Neutrophil (primary cell): ENCODE results near the gene KIF25.

Experiments
- H3K27ac ChIP-seq: fragments of 200-600 bp; sonication (generic); 2 replicates; pipeline ENCODE4 v1.5.1; 2016; ENCODE audit warnings: mild to moderate bottlenecking, moderate library complexity
- H3K27me3 ChIP-seq: fragments of 200-600 bp; sonication (generic); 2 replicates; pipeline ENCODE4 v1.6.0; 2016; ENCODE audit warnings: mild to moderate bottlenecking
- H3K36me3 ChIP-seq: fragments of 200-600 bp; sonication (generic); 2 replicates; pipeline ENCODE4 v1.5.1; 2017
- H3K4me1 ChIP-seq, 2 experiments: fragments of 200-600 bp in 1 of 2; sonication (generic) in 1 of 2; 1 replicate in 1 of 2; 2 replicates in 1 of 2; pipeline versions ENCODE4 v1.5.1 to v1.6.1; 2013 to 2016; ENCODE audit warnings: low read depth in 1 of 2, low read length in 1 of 2, mild to moderate bottlenecking in 1 of 2, moderate library complexity in 1 of 2; ENCODE audit not compliant: control insufficient read depth in 1 of 2, insufficient read depth in 1 of 2
- H3K4me3 ChIP-seq, 2 experiments: fragments of 200-600 bp in 1 of 2; sonication (generic) in 1 of 2; 1 replicate in 1 of 2; 2 replicates in 1 of 2; pipeline ENCODE4 v1.5.1; 2013 to 2016; ENCODE audit warnings: low read depth in 1 of 2, low read length in 1 of 2, mild to moderate bottlenecking in 1 of 2, moderate library complexity in 1 of 2
- H3K9me3 ChIP-seq: fragments of 200-600 bp; sonication (generic); 2 replicates; pipeline ENCODE4 v1.5.1; 2016
- TF ChIP-seq, protein P1 (sequence below): fragments of 200-600 bp; sonication (generic); IDR thresholded peaks from 2 replicates; pipeline ENCODE4 v1.5.1; 2016; ENCODE audit warnings: antibody characterized with exemption

KIF25 gene

DNA sequence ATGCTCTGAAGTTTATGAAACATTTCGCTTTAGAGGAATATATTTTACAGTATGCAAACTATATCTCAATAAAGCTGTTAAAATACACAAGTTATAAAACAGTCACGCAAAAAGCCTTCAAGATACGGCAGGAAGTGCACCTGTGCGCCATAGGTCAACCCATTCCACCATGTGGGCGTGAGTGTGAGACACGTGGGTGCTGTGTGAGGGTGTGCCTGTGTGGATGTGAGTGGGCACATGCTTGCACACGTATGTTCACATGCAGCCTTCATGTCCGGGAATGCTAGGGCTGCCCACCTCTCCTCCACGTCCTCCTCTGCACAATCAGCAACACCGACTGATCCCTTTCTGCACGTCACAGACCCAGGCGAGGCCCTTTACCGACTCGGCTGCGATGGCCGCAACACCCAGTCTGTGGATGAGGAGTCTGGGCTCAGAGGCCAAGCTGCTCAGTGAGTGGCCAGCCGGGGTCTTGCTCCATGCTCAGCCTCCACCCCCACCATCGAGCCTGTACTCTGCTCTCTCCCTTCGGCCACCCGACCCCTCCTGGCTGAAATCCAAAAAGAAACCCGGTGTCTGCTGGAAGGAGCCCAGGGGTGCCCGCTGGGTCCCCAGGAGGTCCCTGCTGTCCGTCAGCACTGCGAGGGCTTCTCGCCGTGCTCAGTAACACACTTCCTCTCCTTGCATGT, 84.5 kb downstream of the KIF25 start:
- Histone ChIP-seq H3K4me1 (no peaks in the 10 kb centered on the region), H3K27me3 (no peaks in the 10 kb centered on the region), H3K9me3 (no peaks in the 10 kb centered on the region), H3K4me3 (no peak overlapping the region), H3K36me3 (no peaks in the 10 kb centered on the region), H3K27ac (no peak overlapping the region)
- TF ChIP-seq, protein P1, sequence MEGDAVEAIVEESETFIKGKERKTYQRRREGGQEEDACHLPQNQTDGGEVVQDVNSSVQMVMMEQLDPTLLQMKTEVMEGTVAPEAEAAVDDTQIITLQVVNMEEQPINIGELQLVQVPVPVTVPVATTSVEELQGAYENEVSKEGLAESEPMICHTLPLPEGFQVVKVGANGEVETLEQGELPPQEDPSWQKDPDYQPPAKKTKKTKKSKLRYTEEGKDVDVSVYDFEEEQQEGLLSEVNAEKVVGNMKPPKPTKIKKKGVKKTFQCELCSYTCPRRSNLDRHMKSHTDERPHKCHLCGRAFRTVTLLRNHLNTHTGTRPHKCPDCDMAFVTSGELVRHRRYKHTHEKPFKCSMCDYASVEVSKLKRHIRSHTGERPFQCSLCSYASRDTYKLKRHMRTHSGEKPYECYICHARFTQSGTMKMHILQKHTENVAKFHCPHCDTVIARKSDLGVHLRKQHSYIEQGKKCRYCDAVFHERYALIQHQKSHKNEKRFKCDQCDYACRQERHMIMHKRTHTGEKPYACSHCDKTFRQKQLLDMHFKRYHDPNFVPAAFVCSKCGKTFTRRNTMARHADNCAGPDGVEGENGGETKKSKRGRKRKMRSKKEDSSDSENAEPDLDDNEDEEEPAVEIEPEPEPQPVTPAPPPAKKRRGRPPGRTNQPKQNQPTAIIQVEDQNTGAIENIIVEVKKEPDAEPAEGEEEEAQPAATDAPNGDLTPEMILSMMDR, result no peak

DNA sequence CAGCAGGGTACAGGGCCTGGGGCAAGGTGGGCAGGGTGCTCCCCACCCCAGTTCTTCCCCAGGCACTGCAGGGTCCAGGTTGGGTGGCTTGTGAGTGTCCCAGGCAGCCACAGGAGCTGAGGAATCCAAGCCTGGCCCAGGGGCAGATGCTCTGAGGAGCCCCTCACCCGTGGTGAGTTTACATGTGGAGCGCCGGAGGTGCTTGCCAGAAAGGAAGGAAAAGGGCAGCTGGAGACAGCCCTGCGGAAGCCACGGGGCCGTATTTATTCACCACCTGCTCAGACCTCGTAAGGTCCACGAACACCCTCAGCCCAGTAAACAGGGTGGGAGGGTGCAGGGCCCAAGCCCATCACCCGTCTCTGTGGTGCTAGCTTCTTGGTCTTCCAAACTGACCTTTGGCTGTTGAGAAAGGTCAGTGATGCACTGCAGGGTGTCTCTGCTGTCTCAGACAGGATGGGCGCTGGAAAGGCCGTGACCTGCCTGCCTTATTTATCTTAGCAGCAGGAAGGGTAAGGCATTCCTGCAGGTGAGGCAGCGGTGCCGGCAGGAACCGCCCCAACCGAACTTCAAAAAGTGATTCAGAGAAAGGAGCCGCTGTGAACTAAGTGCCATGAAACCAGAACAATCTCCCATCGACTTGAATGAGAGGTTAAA, 85.5 kb downstream of the KIF25 start:
- Histone ChIP-seq H3K9me3 (no peaks in the 10 kb centered on the region), H3K36me3 (no peaks in the 10 kb centered on the region), H3K4me1 (no peaks in the 10 kb centered on the region), H3K4me3 (no peak overlapping the region), H3K27ac (no peak overlapping the region), H3K27me3 (no peaks in the 10 kb centered on the region)
- TF ChIP-seq, protein P1, result no peak

DNA sequence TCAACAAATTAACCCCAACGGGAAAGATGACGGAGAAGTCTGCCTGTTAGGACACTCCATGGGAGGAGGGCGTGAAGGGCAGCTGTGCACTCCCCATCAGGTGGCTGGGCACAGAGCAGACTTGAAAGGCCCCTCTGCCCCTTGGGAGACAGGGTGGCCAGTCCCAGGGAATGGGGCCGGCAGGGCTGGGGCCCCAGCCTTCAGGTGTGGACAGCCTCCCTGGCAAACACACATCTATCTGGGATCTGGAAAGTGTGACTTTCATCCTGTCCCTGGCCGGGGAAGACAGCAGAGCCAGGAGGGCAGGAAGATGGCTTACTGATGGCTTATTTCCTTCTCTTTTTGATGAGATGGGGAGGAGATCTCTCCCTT, 86.0 kb downstream of the KIF25 start:
- Histone ChIP-seq H3K27ac (no peak overlapping the region), H3K36me3 (no peaks in the 10 kb centered on the region), H3K4me3 (no peak overlapping the region), H3K9me3 (no peaks in the 10 kb centered on the region), H3K27me3 (no peaks in the 10 kb centered on the region), H3K4me1 (no peaks in the 10 kb centered on the region)
- TF ChIP-seq, protein P1, result no peak

DNA sequence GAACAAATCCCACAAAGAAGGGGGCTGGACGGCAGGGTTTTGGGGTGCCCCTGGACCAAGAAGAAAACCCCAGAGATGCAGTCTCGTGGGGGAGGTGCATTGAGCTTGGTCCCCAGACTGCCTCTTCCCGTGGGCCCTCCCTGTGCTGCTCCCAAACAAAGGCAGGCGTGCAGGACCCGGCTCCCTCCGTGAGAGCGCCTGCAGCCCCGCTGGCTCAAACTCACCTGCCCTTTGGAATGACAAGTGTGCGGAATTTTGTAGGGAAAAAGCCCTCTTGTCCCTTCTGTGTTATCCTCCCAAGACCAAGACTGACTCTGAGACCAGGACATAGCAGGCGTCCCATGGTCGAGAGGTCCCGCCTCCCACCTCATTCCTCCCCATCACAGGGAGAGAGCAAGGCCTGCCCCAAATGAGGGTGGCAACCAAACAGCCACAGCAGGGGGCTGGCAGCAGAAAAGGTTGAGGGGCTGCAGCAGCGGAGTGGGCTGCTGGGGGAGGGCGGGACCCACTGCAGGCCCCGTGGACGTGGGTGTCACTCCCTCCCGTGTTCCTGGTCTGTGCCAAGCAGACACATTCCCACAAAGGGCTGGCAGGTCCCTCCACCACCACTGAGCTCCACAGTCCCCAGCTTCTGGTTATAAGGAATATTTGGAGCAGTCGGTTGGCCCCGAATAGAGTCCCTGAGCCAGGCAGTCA, 87.1 kb downstream of the KIF25 start:
- H3K4me3 ChIP-seq, result no peak overlapping the region
- H3K27ac ChIP-seq, result no peak overlapping the region
- TF ChIP-seq, protein P1, result no peak
- no peaks in the 10 kb centered on the region for H3K36me3 ChIP-seq
- H3K4me1 ChIP-seq, result no peaks in the 10 kb centered on the region
- no peaks in the 10 kb centered on the region for H3K9me3 ChIP-seq
- no peaks in the 10 kb centered on the region for H3K27me3 ChIP-seq

DNA sequence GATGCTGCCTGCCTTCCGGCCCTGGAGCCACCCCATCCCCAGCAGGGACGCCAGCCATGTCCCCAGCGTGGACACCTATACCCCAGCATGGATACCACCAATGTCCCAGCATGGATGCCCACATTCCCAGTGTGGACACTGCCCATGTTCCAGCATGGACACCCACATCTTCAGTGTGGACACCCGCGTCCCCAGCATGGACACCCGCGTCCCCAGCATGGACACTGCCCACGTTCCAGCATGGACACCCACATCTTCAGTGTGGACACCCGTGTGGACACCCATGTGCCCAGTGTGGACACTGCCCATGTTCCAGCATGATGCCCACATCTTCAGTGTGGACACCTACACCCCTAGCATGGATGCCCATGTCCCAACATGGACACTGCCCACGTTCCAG, 88.6 kb downstream of the KIF25 start:
- H3K4me1 ChIP-seq, result no peaks in the 10 kb centered on the region
- no peak overlapping the region for H3K27ac ChIP-seq
- no peaks in the 10 kb centered on the region for H3K27me3 ChIP-seq
- TF ChIP-seq, protein P1, result no peak
- no peaks in the 10 kb centered on the region for H3K9me3 ChIP-seq
- H3K4me3 ChIP-seq, result no peak overlapping the region
- no peaks in the 10 kb centered on the region for H3K36me3 ChIP-seq
